NCI-H510A (cell line): ENCODE measurements around the gene LPAR1.

Experiments used
- DNase-seq: peaks from one replicate; lab custom pipeline; 2025; lab: John Stamatoyannopoulos, UW

LPAR1 gene

DNA sequence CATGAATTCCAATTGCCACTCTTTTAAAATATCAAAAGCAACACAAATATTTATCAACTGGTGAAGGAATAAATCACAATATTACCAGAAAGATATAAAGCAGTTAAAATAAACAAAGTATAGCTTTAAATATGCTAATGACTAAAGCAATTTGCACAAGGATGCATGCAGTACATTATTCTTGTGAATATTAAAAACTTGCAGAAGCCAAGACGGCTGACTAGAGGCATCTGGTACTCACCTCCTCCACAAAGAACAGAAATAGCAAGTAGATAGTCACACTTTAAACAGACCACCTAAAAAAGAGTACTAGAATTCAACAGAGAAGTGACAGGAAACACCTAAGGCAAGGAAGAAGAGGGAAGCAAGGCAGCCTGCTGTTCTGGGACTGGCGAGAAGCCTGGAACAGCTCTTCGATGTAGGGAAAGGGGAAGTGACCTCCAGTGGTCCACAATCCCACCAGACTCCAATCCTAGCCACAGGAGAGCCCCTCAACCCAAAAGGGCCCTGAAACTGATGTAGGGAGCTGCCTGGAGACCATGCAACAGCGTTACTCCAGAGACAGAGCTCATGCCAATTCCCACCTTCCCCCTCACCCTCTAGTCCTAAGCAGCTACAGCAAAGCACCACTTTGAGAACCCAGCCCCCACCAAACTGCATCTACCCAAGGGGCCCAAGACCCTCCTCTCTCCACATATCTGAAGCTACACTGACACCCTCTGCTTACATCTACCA lies 86.3 kb downstream of the LPAR1 start:
- DNase-seq: no peak

DNA sequence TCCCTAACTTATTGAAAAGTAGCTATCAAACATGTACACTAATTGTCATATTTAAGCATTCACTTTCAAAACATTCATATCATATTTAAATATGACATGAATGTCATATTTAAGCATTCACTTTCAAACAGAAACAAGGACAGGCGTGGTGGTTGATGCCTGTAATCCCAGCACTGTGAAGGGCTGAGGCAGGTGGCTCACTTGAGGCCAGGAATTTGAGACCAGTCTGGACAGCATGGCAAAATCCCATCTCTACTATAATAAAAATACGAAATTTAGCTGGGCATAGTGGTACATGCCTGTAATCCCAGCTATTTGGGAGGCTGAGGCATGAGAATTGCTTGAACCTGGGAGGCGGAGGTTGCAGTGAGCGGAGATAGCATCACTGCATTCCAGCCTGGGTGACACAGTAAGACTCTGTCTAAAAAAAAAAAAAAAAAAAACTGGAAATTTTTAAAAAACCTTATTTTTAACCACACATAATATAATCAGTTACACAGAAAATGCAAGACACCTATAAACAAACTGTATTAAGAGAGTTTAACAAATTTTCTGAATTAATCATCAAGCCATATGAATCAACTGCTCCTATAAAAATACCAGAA lies 88.1 kb downstream of the LPAR1 start:
- DNase-seq: no peak

DNA sequence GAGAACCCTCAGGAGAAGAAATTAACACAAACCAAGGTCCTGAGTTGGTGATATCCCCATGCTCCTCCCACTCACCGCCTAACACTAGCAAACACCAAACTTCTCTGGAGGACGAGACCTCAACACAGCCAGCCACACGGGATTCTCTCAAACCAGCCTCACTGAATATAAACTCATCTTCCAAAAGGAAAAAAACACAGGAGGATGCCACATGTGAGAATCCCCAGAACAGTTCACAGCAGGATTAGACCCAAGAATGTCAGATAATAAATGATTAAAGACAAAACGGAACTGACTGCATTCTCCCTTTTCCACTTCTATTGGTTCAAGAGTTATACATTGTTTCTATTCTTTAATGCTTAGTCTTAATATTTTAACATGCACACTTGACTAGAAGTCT lies 89.2 kb downstream of the LPAR1 start:
- no peak for DNase-seq

DNA sequence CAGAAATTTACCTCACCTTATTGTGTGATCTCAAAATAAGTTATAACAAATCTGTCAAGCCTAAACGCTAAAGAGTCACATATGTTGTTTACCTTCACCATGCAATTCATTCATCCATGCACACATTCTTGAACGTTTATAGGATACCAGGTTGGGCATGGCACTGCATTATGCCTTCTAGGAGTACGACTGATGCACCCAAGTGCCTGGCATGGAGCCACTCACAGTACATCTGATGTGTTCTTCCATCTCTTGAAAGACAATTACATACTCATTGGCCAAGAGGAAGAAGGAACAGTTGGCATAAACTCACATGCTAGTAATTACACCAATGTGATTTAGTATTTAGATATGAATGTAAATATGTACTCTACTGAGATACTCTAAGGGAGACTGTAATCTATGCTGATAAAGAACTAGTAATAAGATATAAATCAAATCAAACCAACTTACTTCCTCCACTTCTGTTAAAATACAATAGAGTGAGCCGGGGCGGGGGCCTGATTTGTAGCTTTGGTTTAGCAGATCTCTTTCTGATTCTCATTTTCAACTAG lies 90.7 kb downstream of the LPAR1 start:
- DNase-seq: no peak

DNA sequence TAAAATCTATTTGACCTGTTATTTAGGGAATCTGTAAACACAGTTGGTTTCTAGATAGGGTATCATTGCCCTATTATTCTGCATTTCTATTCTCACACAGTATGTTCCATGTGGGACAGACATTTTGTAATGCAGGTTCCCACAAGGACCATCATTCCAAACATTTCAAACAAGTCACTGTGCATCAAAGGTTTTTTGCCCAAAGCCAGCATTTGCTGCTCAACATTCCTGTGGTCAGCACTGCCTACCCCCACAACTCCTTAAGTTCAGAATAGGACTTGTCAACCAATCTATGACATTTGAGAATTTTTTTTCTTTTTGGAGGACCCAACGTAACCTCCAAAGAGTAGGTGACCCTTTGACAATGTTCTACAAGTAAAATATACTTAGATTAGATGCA lies 95.7 kb downstream of the LPAR1 start:
- no peak for DNase-seq

DNA sequence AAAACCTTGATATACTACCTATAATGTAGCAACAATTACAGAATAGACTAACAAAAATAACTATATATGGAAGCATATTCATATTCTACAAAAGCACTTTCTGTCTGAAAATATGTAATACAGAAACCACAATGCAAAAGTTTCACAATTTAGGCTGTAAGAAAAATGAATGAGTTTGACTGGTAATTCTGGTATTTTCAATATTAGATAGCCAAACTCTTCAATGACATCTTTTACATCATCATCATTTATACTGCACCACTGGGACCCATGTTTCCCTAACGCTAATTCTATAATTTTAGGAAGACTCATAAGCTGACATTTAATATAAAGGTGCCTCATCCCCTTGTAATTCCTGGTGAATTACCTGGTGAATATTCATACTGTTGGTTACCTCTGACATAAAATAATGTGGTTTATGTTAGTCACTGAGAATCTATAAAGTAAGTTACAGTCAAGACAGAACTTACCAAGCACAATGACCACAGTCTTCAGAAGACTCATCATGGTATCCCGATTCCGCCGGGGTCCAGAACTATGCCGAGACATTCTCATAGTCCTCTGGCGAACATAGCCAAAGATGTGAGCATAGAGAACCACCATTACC lies 97.2 kb downstream of the LPAR1 start:
- DNase-seq: no peak

DNA sequence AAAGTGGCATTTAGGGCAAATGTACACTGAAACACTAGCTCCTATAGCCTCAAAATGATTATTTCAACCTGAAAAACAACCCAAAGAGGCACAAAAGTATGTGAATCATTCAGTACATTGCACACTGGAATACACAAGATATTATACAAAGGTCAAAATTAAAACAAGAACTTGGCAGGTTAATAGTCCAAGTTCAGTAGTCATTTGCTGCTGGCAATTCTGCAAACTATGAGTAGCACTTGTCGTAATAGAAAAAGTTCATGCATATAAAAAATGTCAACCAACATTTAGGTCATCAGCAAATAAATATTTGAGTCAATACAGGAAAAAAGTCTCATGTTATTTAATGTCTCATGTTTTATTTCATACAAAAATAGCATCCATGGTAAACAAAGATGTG lies 98.7 kb downstream of the LPAR1 start:
- no peak for DNase-seq

DNA sequence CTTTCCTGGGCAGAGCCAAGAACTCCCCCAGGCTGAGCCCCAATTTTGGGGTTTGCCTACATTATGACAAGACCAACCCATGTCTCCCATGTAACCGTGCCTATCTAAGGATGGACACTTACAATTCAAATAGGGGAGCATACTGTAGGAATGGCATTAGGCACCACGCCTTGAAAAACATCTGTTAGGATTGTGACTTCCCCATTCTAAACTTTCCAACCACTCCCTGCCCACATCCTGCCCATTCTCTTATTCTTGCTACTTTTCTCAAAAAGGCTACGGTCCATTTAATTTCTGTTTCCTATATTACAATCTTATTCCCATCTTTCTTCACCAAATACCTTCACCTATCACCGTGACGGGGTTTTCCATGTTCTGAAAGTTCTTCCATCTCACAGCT lies 99.2 kb downstream of the LPAR1 start:
- DNase-seq: no peak

DNA sequence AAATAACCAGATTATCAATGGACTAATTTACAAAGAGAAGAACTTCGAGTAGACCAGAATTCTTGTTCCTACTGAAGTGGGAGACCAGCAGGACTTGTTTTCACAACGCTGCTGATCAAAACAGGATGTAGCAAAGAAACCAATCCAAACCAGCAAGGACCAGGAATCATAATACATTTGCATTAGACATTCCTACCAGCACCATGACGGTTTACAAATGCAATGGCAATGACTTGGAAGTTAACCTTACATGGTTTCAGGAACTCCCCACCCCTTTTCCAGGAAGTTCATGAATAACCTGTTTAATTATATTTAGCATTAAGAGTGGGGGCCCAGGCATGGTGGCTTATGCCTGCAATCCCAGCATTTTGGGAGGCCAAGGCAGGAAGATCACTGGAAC lies 100.0 kb downstream of the LPAR1 start:
- no peak for DNase-seq

DNA sequence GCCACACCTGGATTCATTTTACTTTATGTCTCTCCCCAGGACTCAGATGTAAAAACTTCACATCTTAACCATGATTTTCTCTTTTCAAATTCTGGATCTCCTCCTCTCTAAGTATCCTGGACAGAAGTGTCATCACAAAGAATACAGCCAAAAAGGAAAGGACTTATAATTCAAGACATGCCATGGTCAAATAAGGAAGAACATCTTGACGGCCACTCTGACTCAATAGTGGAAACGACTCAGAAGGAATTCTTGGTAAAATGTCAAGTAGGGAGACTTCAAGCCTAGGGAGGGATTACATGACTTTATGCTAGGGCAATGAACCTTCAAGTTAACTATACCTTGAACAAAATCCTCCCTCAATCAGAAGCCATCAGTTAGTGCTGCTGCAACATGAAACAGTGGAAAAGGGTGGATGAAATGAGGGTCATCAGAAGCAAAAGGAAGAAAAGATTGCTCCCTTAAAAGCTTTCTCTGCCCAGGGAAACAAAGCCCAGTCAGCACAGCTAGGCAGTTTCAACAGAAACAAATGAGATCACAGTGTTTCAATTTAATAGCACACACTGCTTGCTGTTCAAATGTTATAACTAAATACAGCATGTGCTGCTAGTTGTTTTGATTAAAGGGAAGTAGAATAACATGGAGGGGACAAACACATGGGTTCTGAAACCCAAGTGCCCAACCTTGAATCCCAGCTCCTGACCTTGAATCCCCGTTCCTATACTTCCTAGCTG lies 101.4 kb downstream of the LPAR1 start:
- DNase-seq: no peak

DNA sequence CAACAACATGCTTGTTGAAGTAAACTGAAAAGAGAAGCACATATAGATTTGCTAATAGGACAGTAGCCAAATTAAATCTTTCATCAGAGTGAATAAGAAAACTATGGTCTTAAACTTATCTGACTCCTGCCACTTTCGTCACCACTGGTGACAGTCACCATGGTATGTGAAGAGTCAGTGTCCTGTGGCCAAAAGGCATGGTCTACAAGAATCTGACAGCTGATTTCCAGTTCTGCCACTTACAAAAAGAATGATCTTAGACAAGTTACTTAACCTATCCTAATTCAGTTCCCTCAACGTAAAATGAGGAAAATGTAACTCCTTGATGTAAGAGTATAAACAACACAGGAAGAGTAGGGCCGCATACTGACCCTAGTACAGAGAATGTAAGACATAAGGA lies 102.0 kb downstream of the LPAR1 start:
- no peak for DNase-seq

DNA sequence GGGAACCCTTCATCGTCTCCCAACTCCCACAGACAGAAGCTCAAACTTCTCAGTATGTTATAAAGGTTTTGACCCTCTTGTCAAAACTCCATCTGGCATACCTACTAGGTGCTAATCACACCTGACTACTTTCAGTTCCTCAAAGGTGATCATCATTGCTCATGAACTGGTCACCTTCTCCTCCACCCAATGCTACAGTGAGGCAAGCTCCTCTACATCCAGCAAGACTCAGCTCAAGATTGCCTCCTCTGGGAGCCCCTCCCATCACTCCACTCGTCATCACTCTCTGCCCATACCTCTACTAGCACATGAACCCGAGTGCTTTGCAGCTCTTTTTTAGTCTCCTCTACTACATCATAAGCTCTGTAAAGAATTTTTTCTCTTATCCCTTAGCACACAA lies 102.4 kb downstream of the LPAR1 start:
- no peak for DNase-seq

DNA sequence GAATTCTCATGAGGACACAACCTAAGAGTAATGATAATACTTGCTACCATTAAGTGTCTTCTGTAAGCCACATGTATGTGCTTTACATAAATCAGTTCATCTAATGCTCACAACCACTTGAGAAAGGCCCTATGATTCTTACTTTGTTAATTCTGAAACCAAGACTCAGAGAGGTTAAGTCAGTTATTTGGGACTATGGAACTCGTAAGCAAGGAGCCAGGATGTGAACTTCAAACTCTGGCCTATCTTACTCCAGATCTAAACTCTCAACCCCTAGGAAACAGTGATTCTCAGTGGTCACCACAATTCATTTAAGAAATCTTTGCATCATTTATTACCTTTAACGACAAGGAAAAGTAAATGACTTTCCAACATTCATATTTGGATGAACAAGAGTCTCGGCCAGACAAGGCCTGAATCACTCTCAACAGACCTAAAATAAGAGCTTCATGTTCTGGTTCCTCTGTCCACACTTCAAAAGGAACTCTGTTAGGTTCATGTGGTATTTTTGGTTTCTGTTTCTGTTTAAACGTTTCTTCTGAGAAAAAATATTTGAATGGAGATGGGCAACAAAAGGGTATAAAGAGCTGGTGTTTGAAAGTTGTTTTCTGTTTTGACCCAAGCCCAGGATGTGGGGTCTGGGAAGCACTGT lies 104.8 kb downstream of the LPAR1 start:
- DNase-seq: no peak

DNA sequence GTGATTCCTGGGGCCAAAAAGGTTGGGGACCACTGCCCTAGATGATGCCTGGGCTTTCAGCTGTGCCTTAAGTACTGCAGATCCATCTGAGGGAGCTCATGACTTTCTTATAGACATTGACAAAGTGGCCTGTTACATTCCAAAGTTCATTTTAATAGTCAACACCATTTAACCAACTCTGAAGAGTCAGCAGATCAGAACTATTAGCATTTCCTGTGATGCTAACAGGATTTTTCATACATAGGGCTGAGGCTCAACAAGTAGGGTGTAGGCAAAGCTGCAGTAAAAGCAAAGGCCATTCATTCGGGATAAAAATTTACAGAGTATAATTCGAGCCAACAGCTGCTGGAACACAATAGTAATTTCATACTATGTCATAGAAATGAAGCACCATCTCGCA lies 105.4 kb downstream of the LPAR1 start:
- DNase-seq: no peak

DNA sequence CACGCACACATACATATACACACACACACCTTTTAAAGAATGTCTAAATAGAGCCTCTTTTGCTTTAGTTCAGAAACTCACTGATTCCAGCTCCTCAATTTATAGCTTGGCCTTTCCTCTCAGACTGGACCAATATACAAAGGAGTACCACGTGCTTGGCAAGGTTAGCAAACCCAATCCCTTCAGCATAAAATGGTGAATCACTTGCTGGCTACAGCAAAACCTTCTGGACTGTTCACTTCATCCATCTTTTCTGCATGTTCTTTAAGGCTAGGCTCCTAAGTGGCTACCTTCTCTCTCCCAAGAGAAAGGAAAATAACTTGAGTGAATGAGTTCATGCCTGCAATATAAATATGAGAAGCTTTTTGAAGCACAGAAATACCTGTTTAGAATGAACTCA lies 109.7 kb downstream of the LPAR1 start:
- no peak for DNase-seq

DNA sequence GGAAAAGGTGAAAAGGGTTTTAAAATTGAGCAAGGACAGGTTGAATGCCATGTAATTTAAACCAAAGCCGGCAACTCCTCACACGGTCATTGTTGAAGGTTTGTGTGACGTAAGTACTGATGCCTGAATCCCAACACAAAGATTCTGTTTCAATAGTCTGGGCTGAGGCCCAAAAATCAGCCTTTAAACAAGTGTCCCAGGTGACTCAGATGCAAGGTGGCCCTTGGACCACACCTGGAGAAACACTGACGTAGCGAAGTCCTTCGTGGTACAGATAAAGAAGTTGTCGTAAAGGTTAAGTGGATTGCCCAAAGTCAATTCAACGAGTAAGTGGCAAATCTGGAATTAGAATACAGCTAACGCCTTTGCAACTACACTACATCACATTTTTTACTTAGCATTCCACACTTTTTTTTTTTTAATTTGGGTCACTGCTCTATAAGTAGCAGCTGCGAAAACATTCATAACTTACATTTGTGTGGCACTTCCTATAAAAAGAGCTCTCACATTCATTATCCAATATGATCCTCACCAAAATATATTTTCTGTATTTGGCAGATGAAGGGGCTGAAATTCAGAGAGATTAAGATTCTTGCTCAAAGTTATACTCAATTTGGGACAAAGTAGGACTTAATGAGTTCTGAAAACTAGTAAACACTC lies 111.3 kb downstream of the LPAR1 start:
- no peak for DNase-seq

DNA sequence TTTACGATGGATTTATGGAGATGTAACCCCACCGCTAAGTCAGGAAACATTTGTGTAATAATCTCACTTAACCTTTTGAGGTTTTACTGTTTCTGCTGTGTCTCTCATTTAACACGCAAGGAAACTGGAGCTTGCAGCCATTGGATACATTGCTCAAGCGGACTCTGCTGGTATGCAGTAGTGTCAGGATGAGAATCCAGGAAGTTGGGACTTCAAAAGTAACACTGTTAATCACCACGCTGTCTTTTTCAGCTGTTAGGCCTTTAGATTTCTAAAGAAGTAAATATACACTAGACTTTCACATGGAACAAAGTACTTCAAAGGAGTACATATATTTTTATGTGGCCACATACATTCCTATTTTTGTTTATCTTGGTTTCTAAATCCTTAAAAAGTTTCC lies 114.7 kb downstream of the LPAR1 start:
- no peak for DNase-seq

DNA sequence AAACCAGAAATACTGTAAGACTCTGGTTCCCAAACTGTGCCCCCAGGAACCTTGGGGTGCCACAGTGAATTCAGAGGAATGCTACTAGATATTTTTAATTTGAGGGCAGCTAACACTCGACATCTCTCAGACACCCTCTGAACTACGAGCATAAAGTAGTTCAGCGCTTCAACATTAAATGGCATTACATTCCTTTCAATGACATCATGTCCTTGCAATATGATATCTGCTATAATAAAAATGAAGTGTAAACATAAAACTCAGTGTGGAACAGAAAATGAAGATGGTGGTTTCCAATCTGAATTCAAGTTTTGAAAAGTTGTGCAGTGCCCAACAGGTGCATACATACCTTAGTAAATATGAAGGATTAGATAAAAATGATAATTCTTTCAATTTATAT lies 116.1 kb downstream of the LPAR1 start:
- no peak for DNase-seq

DNA sequence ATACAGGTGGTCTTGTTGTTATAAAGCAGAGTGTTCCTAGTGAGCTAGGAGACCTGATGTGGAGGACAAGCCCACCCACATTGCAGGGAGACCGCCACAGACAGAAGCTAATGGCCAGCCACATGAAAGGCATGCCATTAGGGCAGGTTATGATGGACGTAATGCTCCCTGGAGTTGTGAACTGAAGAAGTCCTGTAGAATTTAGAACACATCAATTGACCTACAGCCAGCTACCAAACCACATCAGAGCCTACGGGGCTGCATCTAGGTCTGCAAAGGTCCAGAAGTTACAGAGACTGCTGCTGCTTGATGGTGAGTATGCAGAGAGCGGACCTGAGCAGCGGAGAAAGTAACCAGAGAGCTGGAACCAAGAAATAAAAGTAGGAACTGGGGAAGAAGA lies 116.6 kb downstream of the LPAR1 start:
- no peak for DNase-seq

DNA sequence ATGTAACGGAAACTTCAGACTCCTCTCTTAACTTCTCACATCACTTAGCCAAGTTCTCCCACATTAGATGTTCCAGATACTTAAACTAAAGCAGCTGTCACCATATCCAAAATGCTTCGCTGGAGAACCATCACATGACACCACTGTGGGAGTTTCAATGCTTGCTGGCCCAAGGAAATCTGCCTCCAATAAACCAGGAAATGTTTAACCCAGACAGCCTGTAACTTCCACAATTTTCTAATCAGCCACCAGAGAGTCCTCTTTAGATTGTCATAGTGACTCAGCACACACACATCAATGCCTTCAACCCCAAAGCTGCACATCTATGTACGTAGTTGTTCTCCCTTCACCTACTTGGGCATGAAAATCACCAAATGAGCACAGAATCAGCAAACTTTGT lies 118.7 kb downstream of the LPAR1 start:
- no peak for DNase-seq

DNA sequence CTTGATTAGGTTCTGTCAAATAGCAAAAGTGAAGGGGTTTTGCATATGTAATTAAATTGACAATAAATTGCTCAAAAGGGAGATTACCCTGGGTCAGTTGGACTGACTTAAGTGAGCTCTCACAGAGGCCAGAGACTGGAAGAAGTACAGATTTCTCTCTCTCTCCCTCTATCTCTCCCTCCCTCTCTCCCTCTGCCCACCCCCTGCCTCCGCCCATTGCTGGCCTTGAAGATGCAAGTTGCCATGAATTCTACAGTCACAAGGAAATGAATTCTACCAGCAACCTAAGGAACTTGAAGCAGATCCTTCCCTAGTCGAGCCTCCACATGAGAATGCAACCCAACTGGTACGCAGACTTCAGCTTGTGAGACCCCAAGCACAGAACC lies 119.2 kb downstream of the LPAR1 start:
- no peak for DNase-seq
